ENCODE measurements around the gene GORAB. TPM values are rescaled to one million over a fixed set of nuclear protein-coding genes. Genes with fewer than 3 reads are reported as not detected.

GORAB gene
- total RNA-seq, 1 donor from 2014 or later = 4.9 TPM

GRCh38 chr1:170580636-170581440 is 48.9 kb downstream of the GORAB start:
- H3K4me1 ChIP-seq = no peaks in the 10 kb centered on the region
- no peak for DNase-seq (ENCODE audit: low spot score in 2 of 2)
- no peaks in the 10 kb centered on the region for H3K9me3 ChIP-seq
- H3K27ac ChIP-seq = no peak overlapping the region
- no peak for TF ChIP-seq CTCF (IDR thresholded peaks at IDR 0.05)
- H3K27me3 ChIP-seq = no peaks in the 10 kb centered on the region
- no peaks in the 10 kb centered on the region for H3K36me3 ChIP-seq
- no peak overlapping the region for H3K4me3 ChIP-seq
- intact Hi-C loops (cut with DNase I) = no loop called here

- H3K9me3 ChIP-seq = no peaks in the 10 kb centered on the region
- H3K27ac ChIP-seq = no peak overlapping the region
- H3K27me3 ChIP-seq = no peaks in the 10 kb centered on the region
- no peak overlapping the region for H3K4me3 ChIP-seq
- H3K4me1 ChIP-seq = peaks cover 0 to 10% of the 10 kb centered on the region in 2 donors
- DNase-seq (ENCODE audit: low spot score in 2 of 2) = no peak
- TF ChIP-seq CTCF (IDR thresholded peaks at IDR 0.05) = no peak
- H3K36me3 ChIP-seq = no peaks in the 10 kb centered on the region
- intact Hi-C loops (cut with DNase I) = no loop called here
Observed at GRCh38 chr1:170583186-170583585, 51.2 kb downstream of the GORAB start.

- no peaks in the 10 kb centered on the region for H3K9me3 ChIP-seq
- H3K27ac ChIP-seq = peak overlapping the region; percentile 81 to 85
- intact Hi-C loops (cut with DNase I) = loop anchor here (2.0 to 5.0 kb wide), 4 partner anchors 24 to 369 kb away; partner anchors contain the start of gene GORAB
- H3K27me3 ChIP-seq = no peaks in the 10 kb centered on the region
- H3K4me3 ChIP-seq = peak overlapping the region; percentile 32 to 64
- H3K4me1 ChIP-seq = peaks cover 0 to 11% of the 10 kb centered on the region in 2 donors
- DNase-seq (ENCODE audit: low spot score in 2 of 2) = peak in 1 of 2 donors; percentile 70
- no peaks in the 10 kb centered on the region for H3K36me3 ChIP-seq
- TF ChIP-seq CTCF (IDR thresholded peaks at IDR 0.05) = no peak
Observed at GRCh38 chr1:170586321-170587252, 54.6 kb downstream of the GORAB start.

- Histone ChIP-seq H3K27me3 (no peaks in the 10 kb centered on the region), H3K4me1 (peaks cover 0 to 13% of the 10 kb centered on the region in 2 donors), H3K27ac (peak overlapping the region; percentile 81 to 85), H3K9me3 (no peaks in the 10 kb centered on the region), H3K4me3 (peak overlapping the region; percentile 32 to 64), H3K36me3 (no peaks in the 10 kb centered on the region)
- intact Hi-C loops (cut with DNase I) = loop anchor here (2.0 to 5.0 kb wide), 4 partner anchors 24 to 370 kb away; partner anchors contain the start of gene GORAB
- no peak for DNase-seq (ENCODE audit: low spot score in 2 of 2)
- no peak for TF ChIP-seq CTCF (IDR thresholded peaks at IDR 0.05)
Observed at GRCh38 chr1:170587253-170587593, 55.3 kb downstream of the GORAB start.

GRCh38 chr1:170590921-170591705 is 59.1 kb downstream of the GORAB start:
- Histone ChIP-seq H3K27me3 (no peaks in the 10 kb centered on the region), H3K36me3 (no peaks in the 10 kb centered on the region), H3K9me3 (no peaks in the 10 kb centered on the region), H3K27ac (no peak overlapping the region), H3K4me3 (no peak overlapping the region), H3K4me1 (peaks cover 0 to 20% of the 10 kb centered on the region in 2 donors)
- no peak for DNase-seq (ENCODE audit: low spot score in 2 of 2)
- TF ChIP-seq CTCF (IDR thresholded peaks at IDR 0.05) = no peak
- intact Hi-C loops (cut with DNase I) = no loop called here
